GM21825 (cell line): ENCODE results near the gene MEIOB.
A peak's percentile ranks its signal among the peaks of the same experiment; 100 is the strongest.

ENCODE experiments used
- ATAC-seq: cut with Tn5 transposase; IDR thresholded peaks from one replicate; pipeline ENCODE4 v1.9.1; 2021; ENCODE audit warnings: mild to moderate bottlenecking, moderate library complexity; ENCODE audit not compliant: unreplicated experiment

MEIOB gene

DNA sequence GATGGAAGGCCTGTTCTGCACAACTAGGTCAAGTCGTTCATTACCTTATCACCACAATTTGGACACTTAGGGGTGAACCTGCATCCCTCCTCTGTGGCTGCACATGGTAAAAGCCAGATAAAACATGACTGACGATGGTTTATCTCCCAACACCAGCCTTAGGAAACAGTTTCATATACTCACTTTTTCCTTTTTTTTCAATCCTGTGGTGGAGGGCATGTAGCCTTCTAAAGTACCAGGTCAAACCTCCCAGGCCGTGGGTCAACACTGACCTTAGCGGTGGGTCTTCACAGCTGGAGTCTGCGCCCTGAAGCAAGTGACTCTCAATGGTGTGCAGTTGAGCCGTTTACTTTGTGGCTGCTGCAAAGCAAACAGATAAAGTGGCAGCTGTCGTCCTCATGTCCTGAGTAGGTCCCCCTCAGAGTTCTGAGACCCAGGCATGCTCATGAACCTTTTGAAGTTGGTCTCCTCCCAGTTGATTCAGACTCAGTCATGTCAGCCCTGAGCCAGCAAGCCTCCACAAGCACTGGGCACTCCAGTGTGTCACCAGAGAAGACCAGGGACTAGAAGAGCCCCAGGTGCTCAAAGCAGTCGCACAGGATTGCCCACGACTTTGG lies 39.0 kb downstream of the MEIOB start:
- no peak for ATAC-seq

DNA sequence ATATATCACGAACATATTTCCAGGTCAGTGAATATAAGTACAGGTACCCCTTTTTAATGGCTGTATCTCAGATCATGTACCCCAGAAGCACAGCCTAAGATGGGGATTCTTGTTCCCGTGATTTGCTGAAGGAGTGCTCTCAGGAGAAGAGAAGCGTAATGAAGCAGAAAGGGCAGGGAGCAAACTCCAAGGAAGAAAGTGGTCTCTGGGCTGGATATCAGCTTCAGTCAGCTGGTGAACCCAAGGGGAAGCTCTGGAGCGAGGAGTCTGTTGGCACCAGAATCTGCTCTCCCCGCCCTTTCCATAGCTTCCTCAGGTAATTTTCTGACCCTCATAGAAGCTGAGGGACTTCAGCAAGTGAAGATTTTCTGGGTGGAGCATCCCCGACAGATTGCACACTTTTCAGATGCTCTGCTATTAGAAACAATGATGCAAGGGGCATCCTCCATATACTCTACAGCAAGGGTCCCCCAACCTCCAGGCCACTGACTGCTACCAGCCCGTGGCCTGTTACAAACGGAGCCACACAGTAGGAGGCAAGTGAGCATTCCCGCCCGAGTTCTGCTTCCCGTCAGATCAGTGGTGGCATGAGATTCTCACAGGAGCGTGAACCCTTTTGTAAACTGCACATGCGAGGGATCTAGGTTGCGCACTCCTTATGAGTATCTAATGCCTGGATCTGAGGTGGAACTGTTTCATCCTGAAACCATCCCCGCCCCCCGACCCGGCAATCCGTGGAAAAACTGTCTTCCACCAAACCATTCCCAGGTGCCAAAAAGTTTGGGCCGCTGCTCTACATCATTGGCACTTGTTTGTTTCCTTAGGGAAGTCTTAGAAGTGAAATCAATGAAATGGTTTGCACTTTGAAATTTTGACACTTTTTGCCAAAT lies 40.5 kb downstream of the MEIOB start:
- no peak for ATAC-seq

DNA sequence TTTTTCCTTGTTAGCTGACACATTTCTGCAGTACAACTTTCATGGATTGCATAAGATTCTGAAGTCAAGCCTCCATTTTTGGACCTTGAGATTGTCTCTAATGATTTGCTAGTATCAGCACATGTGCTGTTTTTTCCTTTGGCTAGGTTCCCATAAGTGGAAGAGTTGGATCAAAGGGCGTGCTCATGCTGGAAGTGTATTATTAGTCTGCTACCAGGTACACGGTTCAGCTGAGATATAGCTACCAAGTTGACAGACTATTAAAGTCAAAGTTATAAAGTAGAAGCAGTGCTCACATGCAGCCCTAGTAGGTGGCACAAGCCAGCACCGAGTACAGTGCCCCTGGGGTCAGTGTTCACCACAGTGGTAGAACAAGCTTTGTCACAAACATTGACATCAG lies 41.8 kb downstream of the MEIOB start:
- ATAC-seq: no peak

DNA sequence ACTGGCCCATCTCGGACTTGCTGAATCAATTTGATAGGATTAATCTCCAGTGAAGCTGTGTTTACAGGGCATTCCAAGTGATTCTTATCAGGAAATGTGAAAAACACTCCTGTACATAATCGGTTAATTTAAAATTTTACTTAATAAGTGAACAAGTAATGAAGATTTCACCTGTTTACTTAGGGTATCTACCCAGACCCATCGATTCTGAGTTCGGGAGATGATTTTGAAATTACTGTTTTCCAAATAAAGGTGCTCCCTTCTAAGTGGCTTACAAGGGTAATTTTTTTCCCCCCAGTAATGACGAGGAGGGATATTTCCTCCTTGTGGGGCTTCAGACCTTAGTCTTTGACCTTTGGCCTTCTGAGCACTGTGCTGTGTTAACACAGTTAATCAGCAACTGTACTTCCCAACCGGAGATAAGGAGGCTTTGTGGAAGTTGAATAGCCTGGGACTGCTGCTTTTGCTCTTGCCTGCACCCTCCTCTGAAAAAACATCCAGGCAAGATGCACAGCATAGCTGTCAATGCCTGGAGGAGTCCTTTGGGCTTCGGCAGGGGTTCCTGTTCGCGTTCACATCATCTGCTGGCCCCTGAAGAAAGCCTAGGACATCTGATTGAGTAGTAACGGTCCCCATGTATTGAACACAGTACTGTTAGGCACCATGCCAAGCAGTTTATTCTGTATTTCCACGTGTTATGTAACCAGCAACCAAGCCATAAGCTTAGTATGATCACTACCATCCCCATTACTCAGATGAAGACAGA lies 43.1 kb downstream of the MEIOB start:
- ATAC-seq: no peak

DNA sequence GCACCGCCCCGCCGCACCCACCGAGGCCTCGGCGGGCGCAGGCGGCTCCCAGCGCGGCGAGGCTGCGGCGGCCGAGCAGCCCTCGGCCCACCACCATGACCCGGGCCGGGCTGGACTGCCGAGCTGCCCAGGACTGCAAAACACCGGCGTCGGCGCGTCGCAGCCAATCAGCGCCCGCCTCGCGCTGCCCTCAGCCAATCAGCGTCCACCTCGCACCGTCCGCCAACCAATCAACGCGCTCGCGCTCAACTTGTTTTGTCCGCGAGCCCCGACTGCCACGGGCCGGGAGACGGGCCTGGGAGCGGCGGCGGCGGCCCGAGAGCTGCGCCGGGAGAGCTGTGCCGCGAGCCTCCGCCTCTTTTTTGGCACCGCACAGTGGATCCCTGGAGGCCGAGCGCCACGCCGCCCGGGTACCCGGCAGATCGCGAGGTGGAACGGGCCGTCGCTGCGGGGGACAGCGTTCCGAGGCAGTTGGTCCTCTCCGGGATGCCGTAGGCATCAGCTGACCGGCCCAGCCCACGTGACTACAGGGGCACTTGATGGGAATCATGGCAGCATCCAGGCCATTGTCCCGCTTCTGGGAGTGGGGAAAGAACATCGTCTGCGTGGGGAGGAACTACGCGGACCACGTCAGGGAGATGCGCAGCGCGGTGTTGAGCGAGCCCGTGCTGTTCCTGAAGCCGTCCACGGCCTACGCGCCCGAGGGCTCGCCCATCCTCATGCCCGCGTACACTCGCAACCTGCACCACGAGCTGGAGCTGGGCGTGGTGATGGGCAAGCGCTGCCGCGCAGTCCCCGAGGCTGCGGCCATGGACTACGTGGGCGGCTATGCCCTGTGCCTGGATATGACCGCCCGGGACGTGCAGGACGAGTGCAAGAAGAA lies 45.0 kb downstream of the MEIOB start, which contains the start of the genes FAHD1 and HAGH:
TSS of gene FAHD1 (plus strand) at position 516 of the 883 bp plus-strand sequence. CDS start at position 549, 33 bp downstream.
TSS of gene HAGH (minus strand) at position 135 of the 883 bp plus-strand sequence. CDS start at position 97, 38 bp downstream.
- ATAC-seq: peak; percentile 69

DNA sequence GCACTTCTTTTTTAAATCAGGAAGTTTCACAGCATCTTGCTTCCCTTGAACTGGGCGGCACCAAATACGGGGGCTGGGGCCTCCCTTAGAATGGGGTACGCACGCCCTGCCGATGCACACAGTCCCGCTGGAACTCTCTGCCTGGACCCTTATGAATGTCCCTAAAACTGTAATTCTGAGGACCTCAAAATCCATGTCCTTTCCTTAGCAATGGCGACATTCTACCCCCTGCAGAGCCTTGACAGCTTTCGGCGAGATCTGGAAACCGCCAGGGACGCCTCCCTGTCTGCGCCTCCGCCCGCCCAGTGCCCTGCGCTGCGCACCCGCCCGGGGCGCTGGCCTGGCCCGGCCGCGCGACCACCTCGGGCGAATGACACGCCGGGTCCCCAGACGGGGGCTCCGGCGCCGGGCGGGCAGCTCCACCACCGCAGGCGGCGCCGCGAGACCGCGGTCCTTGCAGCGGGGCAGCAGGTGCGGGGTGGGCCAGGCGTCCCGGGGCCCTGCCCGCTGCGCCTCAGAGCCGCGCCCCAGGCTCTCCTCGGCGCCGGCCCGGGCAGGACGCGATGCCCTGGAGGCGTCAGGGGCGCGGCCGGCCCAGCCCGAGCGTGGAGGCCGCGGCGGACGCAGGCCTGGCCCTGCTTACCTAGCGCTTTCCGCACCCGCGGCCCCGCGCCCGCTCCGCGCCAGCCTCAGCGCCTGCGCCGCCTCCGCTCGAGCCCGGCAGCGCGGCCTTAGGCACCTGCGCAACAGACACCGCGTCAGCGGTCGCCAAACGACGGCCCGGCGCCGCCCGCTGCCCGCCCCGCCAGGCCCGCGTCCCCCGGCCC lies 45.9 kb downstream of the MEIOB start:
- ATAC-seq: peak; percentile 48

DNA sequence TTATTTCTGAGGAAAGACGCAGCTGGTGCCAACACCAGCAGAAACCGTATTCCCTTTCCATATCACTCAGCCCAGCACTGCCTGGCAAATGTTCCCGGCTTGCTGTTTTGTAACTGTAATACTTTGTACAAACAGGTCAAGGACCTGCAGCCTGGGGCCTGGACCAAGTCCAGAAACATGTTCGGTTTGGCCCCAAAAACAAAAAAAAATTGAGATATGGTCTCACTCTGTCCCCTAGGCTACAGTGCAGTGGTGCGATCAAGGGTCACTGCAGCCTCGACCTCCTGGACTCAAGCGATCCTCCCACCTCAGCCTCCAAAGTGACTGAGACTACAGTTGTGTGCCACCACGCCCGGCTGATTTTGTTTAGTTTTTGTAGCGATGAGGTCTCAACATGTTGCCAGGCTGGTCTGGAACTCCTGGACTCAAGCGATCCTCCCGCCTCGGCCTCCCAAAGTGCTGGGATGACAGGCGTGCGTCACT lies 46.5 kb downstream of the MEIOB start:
- ATAC-seq: no peak

DNA sequence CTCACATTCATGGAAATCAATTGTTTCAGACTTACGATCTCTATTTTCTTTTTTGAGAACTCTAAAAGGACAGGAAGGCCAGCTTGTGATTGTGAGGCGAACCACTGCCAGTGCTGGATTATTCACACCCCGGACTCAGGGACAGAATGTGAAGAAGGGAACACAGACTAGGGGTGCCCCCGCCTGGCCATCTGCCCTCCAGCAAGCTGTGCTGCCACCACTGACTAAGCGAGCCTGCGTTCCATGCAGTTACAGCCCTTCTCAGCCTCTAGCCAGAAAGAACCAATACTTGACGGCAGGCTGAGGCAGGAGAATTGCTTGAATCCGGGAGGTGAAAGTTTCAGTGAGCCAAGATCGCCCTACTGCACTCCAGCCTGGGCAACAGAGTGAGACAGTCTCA lies 48.1 kb downstream of the MEIOB start:
- no peak for ATAC-seq

DNA sequence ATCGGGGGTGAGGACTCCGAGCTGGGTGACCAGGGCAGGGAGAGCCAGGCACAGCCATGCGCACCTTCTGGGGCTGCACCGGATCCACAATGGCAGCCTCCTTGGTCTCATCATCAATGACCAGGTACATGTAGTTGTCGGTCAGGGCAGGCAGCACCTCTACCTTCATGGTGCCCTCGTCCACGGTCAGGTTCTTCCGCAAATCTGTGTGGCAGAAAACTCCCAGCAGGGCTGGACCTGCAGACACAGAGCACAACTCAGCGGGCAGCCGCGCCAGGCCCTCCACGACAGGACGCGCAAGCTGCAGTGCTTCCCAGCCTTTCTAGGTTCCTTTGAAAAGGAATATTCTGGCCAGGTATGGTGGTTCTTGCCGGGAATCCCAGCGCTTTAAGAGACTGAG lies 49.2 kb downstream of the MEIOB start:
- no peak for ATAC-seq

DNA sequence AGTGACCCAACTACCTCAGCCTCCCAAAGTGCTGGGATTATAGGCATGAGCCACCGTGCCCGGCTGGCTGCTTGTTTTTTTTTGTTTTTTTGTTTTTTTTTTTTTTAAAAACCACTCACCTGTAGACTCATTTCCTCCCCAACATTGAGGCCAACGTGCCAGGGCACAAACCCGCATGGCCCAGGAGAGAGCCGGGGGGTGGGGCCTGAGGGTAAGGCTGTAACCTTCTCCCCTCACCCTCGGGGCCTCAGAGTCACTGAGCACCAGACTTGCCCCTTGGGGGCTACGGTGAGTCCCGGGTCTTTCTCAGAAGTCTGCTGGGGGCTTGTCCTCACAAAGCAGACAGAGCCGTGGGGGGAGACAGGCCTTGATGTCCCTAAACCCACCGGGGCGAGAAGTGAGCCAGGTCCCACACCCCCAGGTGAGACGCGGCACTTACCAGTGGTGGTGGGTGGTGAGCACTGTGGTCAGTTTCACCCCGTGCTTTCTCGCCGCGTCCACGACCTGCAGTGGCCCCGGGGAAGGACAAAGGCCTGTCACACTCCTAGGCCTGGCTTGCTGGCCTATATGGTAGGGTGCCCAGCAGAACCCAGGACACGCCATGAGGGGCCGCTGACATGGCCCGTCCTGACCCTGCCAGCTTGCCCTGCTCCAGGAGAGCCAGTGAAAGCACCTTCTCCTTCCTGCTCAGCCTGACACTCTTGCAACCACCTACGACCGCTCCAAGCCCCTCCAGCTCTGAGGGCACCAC lies 49.9 kb downstream of the MEIOB start:
- no peak for ATAC-seq

DNA sequence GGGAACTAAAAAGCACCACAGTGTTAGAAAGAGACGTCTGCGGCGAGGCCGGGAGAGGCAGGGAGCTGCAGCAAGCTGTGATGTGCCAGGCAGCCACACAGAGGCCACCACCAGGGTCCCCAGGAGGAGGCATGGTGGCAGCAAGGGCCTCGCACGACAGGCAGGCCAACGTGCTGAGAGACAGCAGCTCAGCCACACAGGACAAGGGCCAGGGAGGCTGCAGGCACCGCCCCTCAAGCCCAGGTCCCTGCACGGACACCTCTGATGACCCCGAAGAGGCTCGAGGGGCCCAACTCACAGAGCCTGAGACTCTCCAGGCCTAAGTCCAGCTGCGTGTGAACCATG lies 51.0 kb downstream of the MEIOB start:
- ATAC-seq: no peak

DNA sequence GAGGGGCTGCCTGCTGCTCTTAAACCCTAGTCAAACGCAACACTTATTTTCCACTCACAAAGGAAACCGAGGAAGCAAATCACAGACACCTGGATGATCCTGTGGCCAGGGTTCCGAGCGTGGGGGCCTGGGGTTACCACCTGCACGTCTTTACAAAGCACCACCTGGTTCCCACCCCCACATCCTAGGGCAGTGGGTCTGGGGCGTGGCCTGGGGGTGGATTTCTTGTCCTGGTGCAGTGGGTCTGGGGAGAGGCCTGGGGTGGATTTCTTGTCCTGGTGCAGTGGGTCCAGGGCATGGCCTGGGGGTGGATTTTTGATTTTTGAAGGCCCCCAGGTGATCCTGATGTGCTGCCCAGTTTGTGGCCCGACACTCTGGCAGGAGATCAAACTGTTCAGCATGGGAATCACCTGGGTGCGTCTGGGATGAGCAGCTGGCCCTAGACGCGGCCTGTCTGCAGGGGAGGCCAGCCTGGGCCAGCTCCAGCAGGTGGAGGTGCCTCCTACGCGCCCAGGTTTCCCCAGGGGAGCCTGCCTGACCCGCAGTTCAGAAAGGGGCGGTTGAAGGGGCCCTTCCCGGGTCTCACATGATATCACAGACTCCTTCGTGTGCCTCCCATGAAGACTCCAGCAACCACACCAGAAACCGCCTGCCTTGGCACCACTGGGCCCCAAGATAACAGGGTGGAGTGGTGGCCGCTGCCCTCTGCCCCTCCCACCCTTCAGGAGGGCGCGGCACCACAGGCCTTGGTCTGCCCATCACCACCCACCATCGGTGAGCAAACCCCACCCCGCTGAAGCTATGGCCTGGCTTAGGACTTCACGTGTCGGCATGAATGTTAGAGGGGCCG lies 51.6 kb downstream of the MEIOB start:
- ATAC-seq: no peak

DNA sequence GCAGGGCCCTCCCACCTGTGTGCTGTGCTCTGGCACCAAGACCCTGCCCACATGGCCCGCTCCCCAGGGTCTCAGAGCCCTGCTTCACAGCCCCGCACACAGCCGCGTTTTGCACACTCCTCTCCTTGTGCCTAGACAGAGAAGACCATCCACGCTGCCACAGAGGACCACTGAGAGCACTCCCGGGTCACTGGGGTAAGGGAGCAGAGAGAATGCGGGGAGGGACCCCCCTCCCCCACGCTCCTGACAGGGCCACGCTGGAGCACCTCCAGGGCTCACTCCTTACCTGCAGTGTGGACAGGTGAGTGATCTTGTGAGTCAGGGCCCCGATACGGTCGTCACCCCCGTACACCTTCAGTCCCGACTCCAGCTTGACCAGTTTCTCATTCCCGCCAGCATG lies 52.4 kb downstream of the MEIOB start:
- no peak for ATAC-seq

DNA sequence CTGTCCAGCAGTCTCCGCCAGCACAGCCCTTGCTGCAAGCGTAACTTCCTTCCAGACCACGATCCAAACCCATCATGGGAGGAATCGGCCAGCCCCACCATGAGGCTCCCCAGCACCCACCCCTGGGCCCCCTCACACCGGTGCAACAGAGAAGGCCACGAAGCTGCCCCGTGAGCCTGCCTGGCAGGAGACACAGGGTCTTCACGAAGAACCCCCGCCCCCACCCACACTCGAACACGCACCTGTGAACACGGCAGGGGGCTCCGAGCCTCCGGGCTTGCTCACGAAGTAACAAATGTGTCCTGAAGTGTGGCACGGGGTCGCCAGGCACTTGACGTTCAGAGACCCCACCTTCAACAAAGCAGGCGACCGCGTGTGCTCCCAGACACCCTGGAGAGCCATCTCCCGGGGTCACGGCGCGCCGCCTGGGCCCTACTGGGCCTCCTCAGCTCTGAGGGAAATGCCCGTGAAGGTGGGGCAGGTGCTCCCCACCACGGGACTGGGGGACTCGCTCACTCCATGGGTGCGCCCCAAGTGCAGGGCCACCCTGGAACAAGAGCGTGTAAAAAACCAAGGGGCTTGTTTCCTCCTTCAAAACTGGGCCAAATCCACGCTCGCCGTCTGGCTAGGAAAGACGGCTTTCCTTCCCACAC lies 53.0 kb downstream of the MEIOB start:
- ATAC-seq: no peak

DNA sequence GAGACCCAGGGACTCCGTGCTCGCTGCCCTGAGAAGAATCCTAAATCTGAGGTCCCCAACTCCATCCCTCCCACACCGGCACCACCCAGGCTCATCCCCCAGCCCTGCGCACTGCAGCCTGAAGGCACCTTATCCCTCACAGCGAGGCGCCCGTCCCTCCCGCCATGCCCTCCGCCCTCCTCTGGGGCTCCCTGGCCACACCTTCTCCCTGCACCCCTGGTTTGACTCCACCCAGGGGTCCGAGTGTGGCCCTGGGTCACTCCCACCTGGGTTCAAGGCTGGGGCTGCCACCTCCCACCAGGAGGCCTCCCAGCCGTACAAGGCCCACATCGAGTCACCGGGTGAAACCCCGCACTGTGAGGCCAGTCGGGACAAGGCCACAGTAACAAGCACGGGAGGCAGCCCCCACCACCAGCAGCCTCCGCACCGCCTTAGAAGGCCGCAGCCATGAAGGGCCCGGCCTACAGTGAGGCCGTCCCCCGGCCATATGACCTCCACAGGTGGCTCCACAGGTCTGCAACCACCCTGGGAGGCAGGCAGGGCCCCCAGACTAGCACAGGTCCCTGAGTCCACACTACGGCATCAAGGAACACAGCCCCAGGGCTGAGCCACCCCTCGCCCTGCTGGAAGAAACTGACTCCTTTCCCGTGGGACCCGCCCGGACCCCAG lies 53.6 kb downstream of the MEIOB start:
- ATAC-seq: no peak

DNA sequence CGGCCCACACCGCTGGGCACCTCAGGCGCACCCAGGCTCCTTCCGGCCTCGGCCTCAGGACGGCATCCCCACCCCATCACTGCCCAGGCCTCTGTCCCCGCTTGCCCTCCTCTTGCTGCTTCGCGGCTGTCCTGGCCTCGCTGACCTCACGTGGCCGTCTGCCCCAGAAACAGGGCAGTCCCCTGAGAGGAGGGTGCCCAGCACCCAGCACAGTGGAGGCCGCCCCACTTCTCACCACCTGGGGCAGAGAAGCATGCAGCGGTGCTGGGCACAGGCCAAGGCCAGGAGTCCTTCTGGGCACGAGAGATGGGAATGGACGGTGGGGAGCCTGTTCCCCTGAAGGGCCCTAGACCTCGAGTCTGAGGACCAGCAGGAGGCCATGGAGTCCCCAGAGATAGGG lies 54.2 kb downstream of the MEIOB start:
- no peak for ATAC-seq

DNA sequence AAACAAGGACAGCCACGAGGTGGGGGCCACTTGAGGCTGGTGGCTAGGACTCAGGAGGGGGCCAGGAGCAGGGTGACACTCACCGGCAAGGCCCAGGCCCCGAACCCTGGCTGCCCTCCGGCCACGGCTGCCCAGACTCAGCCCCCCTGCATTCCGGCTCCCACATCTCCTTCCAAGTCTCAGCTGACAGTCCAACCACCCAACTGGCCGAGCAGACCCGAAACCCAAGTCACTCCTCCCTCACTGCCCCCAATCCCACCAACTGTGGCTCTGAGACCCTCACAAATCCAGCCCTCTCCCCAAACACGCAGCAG lies 54.7 kb downstream of the MEIOB start:
- ATAC-seq: no peak
